NCI-H1694 (cell line): ENCODE measurements around the gene STX1B.
"Not testable (repeated sequence)": the region's sequence is repeated elsewhere in the genome, so short reads cannot be mapped to it uniquely, and the experiment has no call there.

Experiments
- DNase-seq: peaks from one replicate; lab custom pipeline; 2025; lab: John Stamatoyannopoulos, UW

Gene STX1B

GRCh38 chr16:30951750-30952149 lies 58.7 kb downstream of the STX1B start:
- no peak for DNase-seq

GRCh38 chr16:30951193-30951592 lies 59.2 kb downstream of the STX1B start:
- no peak for DNase-seq

- DNase-seq: no peak
Observed at GRCh38 chr16:30950516-30951065, 59.8 kb downstream of the STX1B start.

DNA sequence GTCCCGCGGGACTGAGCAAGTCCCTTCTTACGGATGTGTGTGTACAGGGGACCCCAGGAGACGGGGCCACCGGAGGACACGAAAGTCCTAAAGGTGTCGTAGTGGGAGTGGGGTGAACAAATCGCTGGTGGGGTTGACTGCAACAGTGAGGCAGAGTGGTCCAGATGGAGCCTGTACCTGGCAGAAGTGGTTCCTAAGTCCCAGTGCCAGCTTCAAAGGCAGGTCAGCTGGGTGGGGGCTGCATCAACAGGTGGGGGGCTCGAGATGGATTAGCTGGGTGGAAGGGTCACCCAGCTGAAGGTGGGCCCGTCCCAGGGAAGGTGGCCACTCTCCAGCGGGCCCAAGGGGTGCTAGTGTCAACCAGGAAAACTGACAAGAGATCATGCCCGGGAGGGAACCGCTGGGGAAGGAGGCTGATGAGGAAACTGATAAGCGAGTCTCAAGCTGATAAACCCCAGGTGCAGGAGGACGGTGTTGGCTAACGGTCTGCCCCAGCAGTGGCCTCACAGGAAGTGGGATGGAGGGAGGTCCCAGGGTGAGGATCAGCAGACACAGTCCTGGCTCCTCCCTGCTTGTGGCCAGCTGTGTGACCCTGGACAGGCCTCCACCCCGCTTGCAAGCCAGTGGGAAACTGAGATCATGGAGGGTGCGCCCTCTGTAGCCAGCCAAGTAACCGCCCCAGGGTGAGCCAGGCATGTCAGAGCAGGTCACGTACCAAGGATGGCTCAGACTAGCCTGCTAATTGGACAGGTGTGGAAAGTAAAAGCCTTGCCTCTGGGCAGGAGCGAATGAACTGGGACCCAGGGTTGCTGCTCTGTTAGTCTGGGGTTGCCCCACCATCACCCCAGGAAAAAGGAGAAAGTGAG lies 60.6 kb downstream of the STX1B start:
- no peak for DNase-seq

GRCh38 chr16:30948667-30949649 lies 61.5 kb downstream of the STX1B start, which contains the start of gene ORAI3:
Gene ORAI3 (plus strand): TSS chr16:30949068. CDS start chr16:30949290, 222 bp downstream.
- no peak for DNase-seq

DNA sequence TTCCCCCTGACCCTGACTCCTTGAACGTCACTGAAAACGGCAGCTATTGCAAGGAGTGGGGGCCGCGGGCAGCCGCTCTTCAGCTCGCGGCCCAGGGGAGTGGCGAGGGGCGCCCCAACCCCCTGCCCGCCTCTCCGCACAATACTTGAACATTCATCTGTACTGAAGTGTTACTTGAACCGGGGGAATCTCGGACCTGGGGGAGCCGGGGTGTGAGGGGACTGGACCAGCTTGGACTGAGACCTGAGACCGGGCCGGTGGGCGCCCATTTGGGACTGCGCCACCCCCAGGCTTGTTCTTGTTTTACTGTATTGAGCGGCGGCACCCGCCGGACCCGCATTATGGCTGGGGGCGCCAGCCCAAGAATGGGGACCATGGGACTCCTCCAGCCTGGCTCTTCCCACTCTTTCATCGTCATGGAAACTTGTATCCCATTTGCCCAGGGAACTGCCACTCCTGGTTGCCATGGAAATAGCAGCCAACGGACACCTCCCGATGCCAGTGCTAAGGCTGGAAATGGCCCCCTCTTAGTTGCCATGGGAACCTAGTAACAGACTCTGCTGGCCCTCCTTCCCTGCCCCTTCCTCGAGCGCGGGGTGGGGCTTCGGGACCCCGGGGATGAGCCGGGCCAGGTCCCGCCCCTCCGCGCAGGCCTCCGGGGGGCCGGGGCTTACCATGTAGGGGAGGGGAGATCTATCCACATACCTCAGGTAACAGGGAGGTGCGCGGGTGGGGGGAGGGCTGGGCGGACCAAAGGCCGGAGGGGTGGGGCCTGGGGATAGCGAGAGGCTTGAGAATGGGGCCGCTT lies 62.4 kb downstream of the STX1B start:
- no peak for DNase-seq

DNA sequence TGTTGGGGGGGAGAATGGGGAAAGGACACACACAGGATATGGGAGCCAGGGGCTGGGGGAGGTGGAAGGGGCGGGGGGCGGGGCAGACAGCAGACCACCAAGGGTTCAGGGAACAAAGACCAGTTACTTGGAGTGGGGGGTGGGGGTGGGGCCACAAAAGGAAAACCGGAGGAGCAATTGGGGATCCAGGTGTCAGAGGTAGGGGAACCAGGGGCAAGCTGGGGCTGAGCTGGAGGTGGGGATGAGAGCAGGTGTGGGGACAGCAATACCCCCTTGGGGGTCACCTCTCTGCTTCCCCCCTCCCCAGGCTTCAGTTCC lies 62.9 kb downstream of the STX1B start:
- no peak for DNase-seq

- no peak for DNase-seq
Observed at GRCh38 chr16:30946671-30947540, 63.5 kb downstream of the STX1B start.

- no peak for DNase-seq
Observed at GRCh38 chr16:30944352-30944751, 66.1 kb downstream of the STX1B start.

DNA sequence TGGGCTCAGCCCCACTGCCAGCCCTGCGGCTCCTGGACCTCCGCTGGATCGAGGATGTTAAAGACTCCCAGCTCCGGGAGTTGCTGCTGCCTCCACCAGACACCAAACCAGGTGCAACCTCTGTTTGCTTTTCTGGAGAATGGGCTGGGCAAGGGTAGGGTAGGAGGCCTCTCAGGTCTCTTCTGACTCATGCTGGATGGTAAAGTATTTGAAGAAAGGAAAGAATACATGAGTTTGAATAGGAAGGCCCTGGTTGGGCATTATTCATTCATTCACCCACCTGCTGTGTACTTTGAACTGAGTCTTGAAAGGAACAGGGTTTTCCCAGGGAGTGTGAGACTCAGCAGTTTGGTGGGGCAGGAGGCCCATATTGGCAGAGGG lies 68.0 kb downstream of the STX1B start:
- no peak for DNase-seq

DNA sequence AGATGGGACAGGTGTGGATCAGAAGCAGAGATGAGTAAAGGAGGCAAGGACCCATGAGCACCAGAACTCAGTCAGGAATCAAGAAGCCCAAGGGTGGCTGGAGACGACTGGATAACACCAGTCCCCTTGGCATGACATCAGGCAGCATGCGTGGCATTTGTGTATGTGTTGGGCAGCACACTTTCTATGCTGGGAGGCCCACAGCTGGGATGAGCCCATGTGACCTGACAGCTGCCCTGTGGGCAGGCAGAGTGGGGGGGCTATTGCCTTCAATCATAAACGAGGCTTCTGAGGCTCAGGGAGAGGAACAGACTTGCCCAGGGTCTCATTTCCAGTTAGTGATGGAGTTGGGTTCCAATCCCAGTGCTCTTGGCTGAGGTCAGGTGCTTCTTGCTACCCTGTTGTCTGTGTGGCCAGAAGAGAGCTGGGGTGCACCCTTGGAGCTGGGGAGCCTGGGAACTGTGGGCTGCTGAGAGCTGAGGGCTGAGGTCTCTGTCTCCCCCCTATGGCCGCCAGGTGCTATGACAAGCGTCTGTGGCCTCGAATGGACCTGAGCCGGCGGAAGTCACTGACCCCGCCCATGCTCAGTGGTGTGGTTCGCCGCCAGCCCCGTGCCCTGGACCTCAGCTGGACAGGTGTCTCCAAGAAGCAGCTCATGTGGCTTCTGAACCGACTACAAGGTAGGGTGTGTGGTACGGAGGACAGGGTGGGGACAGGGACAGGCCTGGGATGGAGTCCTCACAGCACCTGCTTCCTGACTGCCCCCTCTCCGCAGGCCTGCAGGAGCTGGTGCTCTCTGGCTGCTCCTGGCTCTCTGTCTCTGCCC lies 68.6 kb downstream of the STX1B start:
- no peak for DNase-seq

DNA sequence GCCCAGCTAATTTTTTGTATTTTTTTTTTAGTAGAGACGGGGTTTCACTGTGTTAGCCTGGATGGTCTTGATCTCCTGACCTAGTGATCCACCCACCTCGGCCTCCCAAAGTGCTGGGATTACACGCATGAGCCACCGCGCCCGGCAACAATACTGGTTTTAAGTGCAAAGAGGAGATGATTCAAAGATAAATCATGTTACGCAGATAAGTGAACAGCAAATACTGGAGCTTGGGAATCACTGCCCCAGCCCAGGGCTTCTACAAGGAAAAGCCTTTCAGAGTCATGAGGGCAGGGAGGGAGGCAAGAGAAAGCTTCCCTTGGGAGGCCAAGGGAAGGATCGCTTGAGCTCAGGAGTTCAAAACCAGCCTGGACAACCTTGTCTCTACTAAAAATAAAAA lies 70.9 kb downstream of the STX1B start:
- not testable (repeated sequence) for DNase-seq
